GM12872 (cell line): ENCODE results near the gene RPS16.

Experiments used
- TF ChIP-seq, protein P1 (sequence below): IDR thresholded peaks from 3 replicates; pipeline ENCODE4 v1.5.1; 2011; ENCODE audit warnings: low read depth, mild to moderate bottlenecking, low read length, moderate library complexity; ENCODE audit not compliant: insufficient read depth

The RPS16 gene

GRCh38 chr19:39445196-39446111 lies 9.7 kb upstream of the RPS16 start, which contains the start of gene SUPT5H:
SUPT5H (plus strand) TSS chr19:39445582; CDS start chr19:39445891, 309 bp downstream.
- TF ChIP-seq, protein P1, sequence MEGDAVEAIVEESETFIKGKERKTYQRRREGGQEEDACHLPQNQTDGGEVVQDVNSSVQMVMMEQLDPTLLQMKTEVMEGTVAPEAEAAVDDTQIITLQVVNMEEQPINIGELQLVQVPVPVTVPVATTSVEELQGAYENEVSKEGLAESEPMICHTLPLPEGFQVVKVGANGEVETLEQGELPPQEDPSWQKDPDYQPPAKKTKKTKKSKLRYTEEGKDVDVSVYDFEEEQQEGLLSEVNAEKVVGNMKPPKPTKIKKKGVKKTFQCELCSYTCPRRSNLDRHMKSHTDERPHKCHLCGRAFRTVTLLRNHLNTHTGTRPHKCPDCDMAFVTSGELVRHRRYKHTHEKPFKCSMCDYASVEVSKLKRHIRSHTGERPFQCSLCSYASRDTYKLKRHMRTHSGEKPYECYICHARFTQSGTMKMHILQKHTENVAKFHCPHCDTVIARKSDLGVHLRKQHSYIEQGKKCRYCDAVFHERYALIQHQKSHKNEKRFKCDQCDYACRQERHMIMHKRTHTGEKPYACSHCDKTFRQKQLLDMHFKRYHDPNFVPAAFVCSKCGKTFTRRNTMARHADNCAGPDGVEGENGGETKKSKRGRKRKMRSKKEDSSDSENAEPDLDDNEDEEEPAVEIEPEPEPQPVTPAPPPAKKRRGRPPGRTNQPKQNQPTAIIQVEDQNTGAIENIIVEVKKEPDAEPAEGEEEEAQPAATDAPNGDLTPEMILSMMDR: no peak

- TF ChIP-seq, protein P1: no peak
Measured at GRCh38 chr19:39444598-39445195, 8.9 kb upstream of the RPS16 start.

- TF ChIP-seq, protein P1: no peak
Measured at GRCh38 chr19:39438270-39438934, 2.7 kb upstream of the RPS16 start.

DNA sequence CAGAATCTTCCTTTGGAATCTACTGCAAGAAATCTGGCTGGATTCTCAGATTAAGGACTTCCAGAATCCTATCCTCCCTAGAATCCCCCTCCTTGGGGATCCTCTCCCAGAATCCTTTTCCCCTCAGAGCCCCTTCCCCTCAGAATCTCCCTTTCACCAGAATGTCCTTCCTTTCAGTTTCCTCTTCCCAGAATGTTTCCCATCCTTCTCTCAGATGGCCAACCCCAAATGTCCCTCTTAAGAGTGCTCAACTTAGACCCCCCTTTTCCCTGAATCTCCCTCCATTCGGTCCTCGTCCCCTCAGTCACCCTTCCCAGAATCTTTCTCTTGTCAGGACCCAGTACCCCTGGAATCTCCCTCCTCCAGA lies 584 bp upstream of the RPS16 start:
- TF ChIP-seq, protein P1: no peak

GRCh38 chr19:39434123-39435076 lies 1.3 kb downstream of the RPS16 start:
- TF ChIP-seq, protein P1: no peak

DNA sequence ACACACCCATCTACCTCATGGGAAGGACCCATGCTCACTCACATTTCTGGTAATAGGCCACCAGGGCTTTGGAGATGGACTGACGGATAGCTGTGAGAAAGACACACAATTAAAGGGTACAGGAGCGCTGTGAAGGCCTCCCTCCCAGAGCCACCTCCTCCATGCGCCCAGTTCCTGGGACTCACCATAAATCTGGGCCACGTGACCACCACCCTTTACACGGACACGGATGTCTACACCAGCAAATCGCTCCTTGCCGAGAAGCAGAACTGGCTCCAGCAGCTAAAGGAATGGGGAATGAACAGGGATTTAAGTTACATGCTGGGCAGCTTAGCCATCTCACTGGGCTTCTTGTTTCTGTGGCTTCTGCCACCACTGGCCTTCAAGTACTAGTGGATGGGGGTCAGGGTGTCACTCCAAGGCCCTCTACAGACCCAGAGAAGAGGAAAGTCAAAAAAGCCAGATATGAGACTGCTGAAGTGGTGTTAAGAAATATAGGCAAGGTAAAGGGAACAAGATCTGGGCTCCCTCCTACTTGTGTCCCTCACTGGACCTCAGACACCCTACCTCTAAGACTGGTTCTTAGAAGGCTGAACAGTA lies 2.2 kb downstream of the RPS16 start:
- TF ChIP-seq, protein P1: no peak
